Measurements from ENCODE around the gene PRRT4. TPM values are rescaled to one million over a fixed set of nuclear protein-coding genes. Genes with fewer than 3 reads are reported as not detected.

Gene PRRT4
- total and polyA plus RNA-seq, 2 experiments from 2014 or later: 0.55 to 0.56 TPM

DNA sequence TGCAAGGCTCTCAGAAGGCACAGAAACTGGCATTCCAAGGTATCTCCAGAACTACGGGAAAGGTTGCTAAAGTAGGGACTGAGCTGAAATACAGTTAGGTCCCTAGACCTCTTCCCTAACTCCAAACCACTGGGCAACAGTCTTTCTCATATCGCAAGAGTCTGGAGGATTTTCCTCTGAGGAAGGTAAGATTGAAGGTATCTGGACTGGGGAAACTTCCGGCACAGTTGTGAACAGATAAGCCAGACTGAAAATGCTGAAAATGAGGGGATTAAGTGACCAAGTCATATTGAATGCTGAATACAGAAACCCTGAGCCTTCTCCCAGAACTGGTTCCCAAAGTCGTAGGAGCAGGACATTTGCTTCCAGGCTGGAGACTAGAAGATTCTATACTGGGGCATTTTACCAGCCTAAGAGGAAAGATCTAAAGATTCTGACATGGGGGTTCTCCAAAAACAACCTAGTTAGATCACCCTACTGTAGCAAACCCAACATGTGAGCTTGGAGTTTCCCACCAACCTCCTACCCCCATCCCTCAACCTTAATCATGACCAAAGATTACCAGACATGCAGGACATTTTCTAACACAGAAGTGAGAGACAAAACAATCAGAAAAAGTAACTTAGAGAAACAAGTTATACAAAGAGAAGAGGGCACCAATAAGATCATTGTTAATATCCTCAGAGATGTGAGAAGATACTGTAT, 2.8 kb upstream of the PRRT4 start:
- Mint-ChIP-seq H3K4me1 (peaks cover 17% of the 10 kb centered on the region; the same call in 2 of the 3 replicates), H3K9me3 (no peaks in the 10 kb centered on the region; the same call in 2 of the 3 replicates), H3K4me3 (no peak overlapping the region), H3K27me3 (ENCODE audit: insufficient read depth, low read depth, poor library complexity) (peaks cover 61% of the 10 kb centered on the region), H3K36me3 (ENCODE audit: low read depth) (no peaks in the 10 kb centered on the region; the same call in 2 of the 3 replicates), H3K27ac (no peak overlapping the region)
- Histone ChIP-seq H3K9me2 (ENCODE audit: insufficient read depth) (no peaks in the 10 kb centered on the region), H3K79me2 (replicated peaks; ENCODE audit: insufficient read depth) (no peaks in the 10 kb centered on the region), H3K4me1 (ENCODE audit: insufficient read depth) (peaks cover 5% of the 10 kb centered on the region), H3K27me3 (ENCODE audit: insufficient read depth) (peaks cover 93% of the 10 kb centered on the region), H3K36me3 (ENCODE audit: insufficient read depth) (no peaks in the 10 kb centered on the region), H2AFZ (no peak overlapping the region), H3F3A (replicated peaks; ENCODE audit: low read depth) (no peaks in the 10 kb centered on the region; the same call in none of the 2 replicates), H3K27ac (ENCODE audit: low read depth) (no peak overlapping the region), H3K4me3 (no peak overlapping the region), H4K20me1 (replicated peaks; ENCODE audit: insufficient read depth) (0 out of 2 replicates have a peak, but pooled peaks cover 4% of the 10 kb centered on the region), H3K4me2 (no peak overlapping the region)
- no peak for DNase-seq (ENCODE audit: low spot score)
- TF ChIP-seq NANOG (IDR thresholded peaks at IDR 0.05; ENCODE audit: borderline replicate concordance): no peak
- TF ChIP-seq EZH2phosphoT487 (IDR thresholded peaks at IDR 0.05; ENCODE audit: unreplicated experiment): no peak
- TF ChIP-seq EZH2 (IDR thresholded peaks at IDR 0.05; ENCODE audit: low read depth, unreplicated experiment): no peak
- TF ChIP-seq, protein P1, sequence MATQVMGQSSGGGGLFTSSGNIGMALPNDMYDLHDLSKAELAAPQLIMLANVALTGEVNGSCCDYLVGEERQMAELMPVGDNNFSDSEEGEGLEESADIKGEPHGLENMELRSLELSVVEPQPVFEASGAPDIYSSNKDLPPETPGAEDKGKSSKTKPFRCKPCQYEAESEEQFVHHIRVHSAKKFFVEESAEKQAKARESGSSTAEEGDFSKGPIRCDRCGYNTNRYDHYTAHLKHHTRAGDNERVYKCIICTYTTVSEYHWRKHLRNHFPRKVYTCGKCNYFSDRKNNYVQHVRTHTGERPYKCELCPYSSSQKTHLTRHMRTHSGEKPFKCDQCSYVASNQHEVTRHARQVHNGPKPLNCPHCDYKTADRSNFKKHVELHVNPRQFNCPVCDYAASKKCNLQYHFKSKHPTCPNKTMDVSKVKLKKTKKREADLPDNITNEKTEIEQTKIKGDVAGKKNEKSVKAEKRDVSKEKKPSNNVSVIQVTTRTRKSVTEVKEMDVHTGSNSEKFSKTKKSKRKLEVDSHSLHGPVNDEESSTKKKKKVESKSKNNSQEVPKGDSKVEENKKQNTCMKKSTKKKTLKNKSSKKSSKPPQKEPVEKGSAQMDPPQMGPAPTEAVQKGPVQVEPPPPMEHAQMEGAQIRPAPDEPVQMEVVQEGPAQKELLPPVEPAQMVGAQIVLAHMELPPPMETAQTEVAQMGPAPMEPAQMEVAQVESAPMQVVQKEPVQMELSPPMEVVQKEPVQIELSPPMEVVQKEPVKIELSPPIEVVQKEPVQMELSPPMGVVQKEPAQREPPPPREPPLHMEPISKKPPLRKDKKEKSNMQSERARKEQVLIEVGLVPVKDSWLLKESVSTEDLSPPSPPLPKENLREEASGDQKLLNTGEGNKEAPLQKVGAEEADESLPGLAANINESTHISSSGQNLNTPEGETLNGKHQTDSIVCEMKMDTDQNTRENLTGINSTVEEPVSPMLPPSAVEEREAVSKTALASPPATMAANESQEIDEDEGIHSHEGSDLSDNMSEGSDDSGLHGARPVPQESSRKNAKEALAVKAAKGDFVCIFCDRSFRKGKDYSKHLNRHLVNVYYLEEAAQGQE (IDR thresholded peaks at IDR 0.05; ENCODE audit: unreplicated experiment): no peak
- no peak for TF ChIP-seq JUNB (IDR thresholded peaks at IDR 0.05; ENCODE audit: unreplicated experiment)
- no peak for TF ChIP-seq ZNF331 (CRISPR knock-in tag; IDR thresholded peaks at IDR 0.05; ENCODE audit: low read depth)
- TF ChIP-seq, protein P2, sequence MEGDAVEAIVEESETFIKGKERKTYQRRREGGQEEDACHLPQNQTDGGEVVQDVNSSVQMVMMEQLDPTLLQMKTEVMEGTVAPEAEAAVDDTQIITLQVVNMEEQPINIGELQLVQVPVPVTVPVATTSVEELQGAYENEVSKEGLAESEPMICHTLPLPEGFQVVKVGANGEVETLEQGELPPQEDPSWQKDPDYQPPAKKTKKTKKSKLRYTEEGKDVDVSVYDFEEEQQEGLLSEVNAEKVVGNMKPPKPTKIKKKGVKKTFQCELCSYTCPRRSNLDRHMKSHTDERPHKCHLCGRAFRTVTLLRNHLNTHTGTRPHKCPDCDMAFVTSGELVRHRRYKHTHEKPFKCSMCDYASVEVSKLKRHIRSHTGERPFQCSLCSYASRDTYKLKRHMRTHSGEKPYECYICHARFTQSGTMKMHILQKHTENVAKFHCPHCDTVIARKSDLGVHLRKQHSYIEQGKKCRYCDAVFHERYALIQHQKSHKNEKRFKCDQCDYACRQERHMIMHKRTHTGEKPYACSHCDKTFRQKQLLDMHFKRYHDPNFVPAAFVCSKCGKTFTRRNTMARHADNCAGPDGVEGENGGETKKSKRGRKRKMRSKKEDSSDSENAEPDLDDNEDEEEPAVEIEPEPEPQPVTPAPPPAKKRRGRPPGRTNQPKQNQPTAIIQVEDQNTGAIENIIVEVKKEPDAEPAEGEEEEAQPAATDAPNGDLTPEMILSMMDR (conservative IDR thresholded peaks at IDR 0.05; ENCODE audit: low read depth in 2 of 2): no peak
- TF ChIP-seq, protein P3, sequence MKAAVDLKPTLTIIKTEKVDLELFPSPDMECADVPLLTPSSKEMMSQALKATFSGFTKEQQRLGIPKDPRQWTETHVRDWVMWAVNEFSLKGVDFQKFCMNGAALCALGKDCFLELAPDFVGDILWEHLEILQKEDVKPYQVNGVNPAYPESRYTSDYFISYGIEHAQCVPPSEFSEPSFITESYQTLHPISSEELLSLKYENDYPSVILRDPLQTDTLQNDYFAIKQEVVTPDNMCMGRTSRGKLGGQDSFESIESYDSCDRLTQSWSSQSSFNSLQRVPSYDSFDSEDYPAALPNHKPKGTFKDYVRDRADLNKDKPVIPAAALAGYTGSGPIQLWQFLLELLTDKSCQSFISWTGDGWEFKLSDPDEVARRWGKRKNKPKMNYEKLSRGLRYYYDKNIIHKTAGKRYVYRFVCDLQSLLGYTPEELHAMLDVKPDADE (IDR thresholded peaks at IDR 0.05): no peak
- TF ChIP-seq, protein P4, sequence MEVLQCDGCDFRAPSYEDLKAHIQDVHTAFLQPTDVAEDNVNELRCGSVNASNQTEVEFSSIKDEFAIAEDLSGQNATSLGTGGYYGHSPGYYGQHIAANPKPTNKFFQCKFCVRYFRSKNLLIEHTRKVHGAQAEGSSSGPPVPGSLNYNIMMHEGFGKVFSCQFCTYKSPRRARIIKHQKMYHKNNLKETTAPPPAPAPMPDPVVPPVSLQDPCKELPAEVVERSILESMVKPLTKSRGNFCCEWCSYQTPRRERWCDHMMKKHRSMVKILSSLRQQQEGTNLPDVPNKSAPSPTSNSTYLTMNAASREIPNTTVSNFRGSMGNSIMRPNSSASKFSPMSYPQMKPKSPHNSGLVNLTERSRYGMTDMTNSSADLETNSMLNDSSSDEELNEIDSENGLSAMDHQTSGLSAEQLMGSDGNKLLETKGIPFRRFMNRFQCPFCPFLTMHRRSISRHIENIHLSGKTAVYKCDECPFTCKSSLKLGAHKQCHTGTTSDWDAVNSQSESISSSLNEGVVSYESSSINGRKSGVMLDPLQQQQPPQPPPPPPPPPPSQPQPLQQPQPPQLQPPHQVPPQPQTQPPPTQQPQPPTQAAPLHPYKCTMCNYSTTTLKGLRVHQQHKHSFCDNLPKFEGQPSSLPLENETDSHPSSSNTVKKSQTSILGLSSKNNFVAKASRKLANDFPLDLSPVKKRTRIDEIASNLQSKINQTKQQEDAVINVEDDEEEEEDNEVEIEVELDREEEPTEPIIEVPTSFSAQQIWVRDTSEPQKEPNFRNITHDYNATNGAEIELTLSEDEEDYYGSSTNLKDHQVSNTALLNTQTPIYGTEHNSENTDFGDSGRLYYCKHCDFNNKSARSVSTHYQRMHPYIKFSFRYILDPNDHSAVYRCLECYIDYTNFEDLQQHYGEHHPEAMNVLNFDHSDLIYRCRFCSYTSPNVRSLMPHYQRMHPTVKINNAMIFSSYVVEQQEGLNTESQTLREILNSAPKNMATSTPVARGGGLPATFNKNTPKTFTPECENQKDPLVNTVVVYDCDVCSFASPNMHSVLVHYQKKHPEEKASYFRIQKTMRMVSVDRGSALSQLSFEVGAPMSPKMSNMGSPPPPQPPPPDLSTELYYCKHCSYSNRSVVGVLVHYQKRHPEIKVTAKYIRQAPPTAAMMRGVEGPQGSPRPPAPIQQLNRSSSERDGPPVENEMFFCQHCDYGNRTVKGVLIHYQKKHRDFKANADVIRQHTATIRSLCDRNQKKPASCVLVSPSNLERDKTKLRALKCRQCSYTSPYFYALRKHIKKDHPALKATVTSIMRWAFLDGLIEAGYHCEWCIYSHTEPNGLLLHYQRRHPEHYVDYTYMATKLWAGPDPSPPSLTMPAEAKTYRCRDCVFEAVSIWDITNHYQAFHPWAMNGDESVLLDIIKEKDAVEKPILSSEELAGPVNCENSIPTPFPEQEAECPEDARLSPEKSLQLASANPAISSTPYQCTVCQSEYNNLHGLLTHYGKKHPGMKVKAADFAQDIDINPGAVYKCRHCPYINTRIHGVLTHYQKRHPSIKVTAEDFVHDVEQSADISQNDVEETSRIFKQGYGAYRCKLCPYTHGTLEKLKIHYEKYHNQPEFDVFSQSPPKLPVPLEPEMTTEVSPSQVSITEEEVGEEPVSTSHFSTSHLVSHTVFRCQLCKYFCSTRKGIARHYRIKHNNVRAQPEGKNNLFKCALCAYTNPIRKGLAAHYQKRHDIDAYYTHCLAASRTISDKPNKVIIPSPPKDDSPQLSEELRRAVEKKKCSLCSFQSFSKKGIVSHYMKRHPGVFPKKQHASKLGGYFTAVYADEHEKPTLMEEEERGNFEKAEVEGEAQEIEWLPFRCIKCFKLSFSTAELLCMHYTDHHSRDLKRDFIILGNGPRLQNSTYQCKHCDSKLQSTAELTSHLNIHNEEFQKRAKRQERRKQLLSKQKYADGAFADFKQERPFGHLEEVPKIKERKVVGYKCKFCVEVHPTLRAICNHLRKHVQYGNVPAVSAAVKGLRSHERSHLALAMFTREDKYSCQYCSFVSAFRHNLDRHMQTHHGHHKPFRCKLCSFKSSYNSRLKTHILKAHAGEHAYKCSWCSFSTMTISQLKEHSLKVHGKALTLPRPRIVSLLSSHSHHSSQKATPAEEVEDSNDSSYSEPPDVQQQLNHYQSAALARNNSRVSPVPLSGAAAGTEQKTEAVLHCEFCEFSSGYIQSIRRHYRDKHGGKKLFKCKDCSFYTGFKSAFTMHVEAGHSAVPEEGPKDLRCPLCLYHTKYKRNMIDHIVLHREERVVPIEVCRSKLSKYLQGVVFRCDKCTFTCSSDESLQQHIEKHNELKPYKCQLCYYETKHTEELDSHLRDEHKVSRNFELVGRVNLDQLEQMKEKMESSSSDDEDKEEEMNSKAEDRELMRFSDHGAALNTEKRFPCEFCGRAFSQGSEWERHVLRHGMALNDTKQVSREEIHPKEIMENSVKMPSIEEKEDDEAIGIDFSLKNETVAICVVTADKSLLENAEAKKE (CRISPR knock-in tag; IDR thresholded peaks at IDR 0.05): no peak
- no peak for TF ChIP-seq STAT1 (IDR thresholded peaks at IDR 0.05; ENCODE audit: unreplicated experiment)
- no peak for TF ChIP-seq POLR2AphosphoS5 (IDR thresholded peaks at IDR 0.05; ENCODE audit: low read depth)
- no peak for TF ChIP-seq ZNF114 (CRISPR knock-in tag; IDR thresholded peaks at IDR 0.05)
- no peak for TF ChIP-seq CREB1 (CRISPR knock-in tag; IDR thresholded peaks at IDR 0.05; ENCODE audit: low read depth)
- ATAC-seq: no peak
